MCF 10A (cell line): Measurements from ENCODE around the gene TRIM72. TPM values are rescaled to one million over a fixed set of nuclear protein-coding genes. Genes with fewer than 3 reads are reported as not detected.

Source experiments
- BruUV-seq: library from RNA; stranded (reverse); fragments of 400-500 nt; replicated peaks from 2 replicates; lab custom pipeline; 2021; lab: Mats Ljungman, UMichigan
- CTCF ChIA-PET: fragments of 300-600 bp; sonication (Branson Sonifier 250); formaldehyde crosslinking; extraction: SDS; loops from one replicate; lab custom pipeline; 2021; ENCODE audit warnings: antibody characterized with exemption, inconsistent platforms; lab: Yijun Ruan, JAX
- POLR2A ChIA-PET: fragments of 300-600, 350-650 bp; sonication (Branson Sonifier 250); formaldehyde crosslinking; extraction: SDS; loops from one replicate; lab custom pipeline; 2020; ENCODE audit warnings: antibody characterized with exemption, inconsistent platforms; lab: Yijun Ruan, JAX
- DNase-seq: peaks from one replicate; pipeline ENCODE4 v3.0.0-alpha.2; 2018; ENCODE audit not compliant: unreplicated experiment
- H3K27ac Mint-ChIP-seq: one replicate; pipeline ENCODE4 v1.8.0; 2022; ENCODE audit warnings: mild to moderate bottlenecking, low read depth, mixed read lengths; ENCODE audit not compliant: unreplicated experiment
- H3K27me3 Mint-ChIP-seq: one replicate; pipeline ENCODE4 v1.8.0; 2022; ENCODE audit warnings: mixed read lengths; ENCODE audit not compliant: insufficient read depth, unreplicated experiment
- H3K36me3 Mint-ChIP-seq: one replicate; pipeline ENCODE4 v1.8.0; 2022; ENCODE audit warnings: mild to moderate bottlenecking, moderate library complexity, mixed read lengths; ENCODE audit not compliant: insufficient read depth, unreplicated experiment
- H3K4me1 Mint-ChIP-seq: one replicate; pipeline ENCODE4 v1.8.0; 2022; ENCODE audit warnings: mixed read lengths; ENCODE audit not compliant: insufficient read depth, unreplicated experiment
- H3K4me3 Mint-ChIP-seq: one replicate; pipeline ENCODE4 v1.8.0; 2022; ENCODE audit warnings: mild to moderate bottlenecking, moderate library complexity, mixed read lengths; ENCODE audit not compliant: unreplicated experiment
- H3K9me3 Mint-ChIP-seq: one replicate; pipeline ENCODE4 v1.8.0; 2022; ENCODE audit warnings: mixed read lengths; ENCODE audit not compliant: unreplicated experiment
- intact Hi-C: fragments of 100-400 bp; cut with micrococcal nuclease; formaldehyde crosslinking; loops from 2 replicates; pipeline ENCODE4 v1.14.1; 2022
- total RNA-seq: library from RNA; stranded (reverse); gene quantifications from 2 replicates; pipeline ENCODE4 v1.2.3, GENCODE V29; 2022
- TF ChIP-seq, protein P1 (sequence below): fragments of 200-600 bp; IDR thresholded peaks from one replicate; pipeline ENCODE4 v1.8.0; 2022; ENCODE audit warnings: antibody characterized with exemption, mild to moderate bottlenecking; ENCODE audit not compliant: unreplicated experiment

TRIM72 gene
- total RNA-seq, 1 experiment from 2014 or later: not detected

DNA sequence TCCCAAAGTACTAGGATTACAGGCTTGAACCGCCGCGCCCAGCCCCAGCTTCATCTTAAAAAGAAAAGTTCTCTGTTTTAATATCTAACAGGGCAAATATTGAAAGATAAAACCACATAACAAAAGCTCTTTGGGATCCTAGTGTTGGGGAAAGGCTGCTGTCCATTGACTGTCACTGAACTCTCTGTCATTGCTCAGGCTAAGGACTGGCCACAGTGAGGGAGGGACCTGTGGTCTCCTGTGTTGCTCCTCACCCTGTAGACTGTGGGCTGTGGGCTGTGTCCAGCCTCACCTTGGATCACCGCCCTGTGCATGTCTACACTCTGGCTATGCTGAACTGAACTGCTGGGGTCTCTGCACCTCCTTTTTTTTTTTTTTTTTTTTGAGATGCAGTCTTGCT is 14.3 kb downstream of the TRIM72 start:
- no TSS peak for BruUV-seq
- ChIA-PET CTCF (no interaction called here), POLR2A (interaction anchor here (0.7 kb wide), 1 partner anchor 138 kb away, joined by 3 read pairs; no protein-coding TSS in a partner anchor)
- DNase-seq: no peak
- Mint-ChIP-seq H3K9me3 (no peaks in the 10 kb centered on the region), H3K36me3 (no peaks in the 10 kb centered on the region), H3K4me1 (no peaks in the 10 kb centered on the region), H3K4me3 (no peak overlapping the region), H3K27ac (no peak overlapping the region), H3K27me3 (no peaks in the 10 kb centered on the region)
- intact Hi-C loops: no loop called here
- TF ChIP-seq, protein P1, sequence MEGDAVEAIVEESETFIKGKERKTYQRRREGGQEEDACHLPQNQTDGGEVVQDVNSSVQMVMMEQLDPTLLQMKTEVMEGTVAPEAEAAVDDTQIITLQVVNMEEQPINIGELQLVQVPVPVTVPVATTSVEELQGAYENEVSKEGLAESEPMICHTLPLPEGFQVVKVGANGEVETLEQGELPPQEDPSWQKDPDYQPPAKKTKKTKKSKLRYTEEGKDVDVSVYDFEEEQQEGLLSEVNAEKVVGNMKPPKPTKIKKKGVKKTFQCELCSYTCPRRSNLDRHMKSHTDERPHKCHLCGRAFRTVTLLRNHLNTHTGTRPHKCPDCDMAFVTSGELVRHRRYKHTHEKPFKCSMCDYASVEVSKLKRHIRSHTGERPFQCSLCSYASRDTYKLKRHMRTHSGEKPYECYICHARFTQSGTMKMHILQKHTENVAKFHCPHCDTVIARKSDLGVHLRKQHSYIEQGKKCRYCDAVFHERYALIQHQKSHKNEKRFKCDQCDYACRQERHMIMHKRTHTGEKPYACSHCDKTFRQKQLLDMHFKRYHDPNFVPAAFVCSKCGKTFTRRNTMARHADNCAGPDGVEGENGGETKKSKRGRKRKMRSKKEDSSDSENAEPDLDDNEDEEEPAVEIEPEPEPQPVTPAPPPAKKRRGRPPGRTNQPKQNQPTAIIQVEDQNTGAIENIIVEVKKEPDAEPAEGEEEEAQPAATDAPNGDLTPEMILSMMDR: no peak

- POLR2A ChIA-PET: no interaction called here
- Mint-ChIP-seq H3K36me3 (no peaks in the 10 kb centered on the region), H3K27me3 (no peaks in the 10 kb centered on the region), H3K4me3 (no peak overlapping the region), H3K9me3 (no peaks in the 10 kb centered on the region), H3K4me1 (no peaks in the 10 kb centered on the region), H3K27ac (no peak overlapping the region)
- TF ChIP-seq, protein P1: no peak
- CTCF ChIA-PET: interaction anchor here (0.5 to 0.7 kb wide), 2 partner anchors 40 to 261 kb away, joined by 3 read pairs; no protein-coding TSS in a partner anchor
- intact Hi-C loops: no loop called here
- BruUV-seq: no TSS peak
- DNase-seq: no peak
Measured at GRCh38 chr16:31229501-31229900, 15.6 kb downstream of the TRIM72 start.

DNA sequence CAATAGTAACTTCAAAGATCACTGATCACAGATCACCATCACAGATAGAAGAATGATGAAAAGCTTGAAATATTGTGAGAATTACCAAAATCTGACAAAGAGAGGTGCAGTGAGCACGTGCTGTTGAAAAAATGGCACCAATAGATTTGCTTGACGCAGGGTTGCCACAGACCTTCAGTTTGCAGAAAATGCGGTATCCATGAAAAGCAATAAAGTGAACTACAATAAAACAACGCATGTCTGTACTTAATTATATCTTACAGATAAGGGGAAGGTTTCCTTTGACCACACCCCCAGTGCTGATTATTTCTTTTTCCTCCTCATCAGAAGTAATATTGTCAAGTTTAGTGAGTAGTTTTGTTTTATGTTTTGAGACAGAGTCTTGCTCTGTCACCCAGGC is 24.1 kb downstream of the TRIM72 start:
- Mint-ChIP-seq H3K4me1 (peaks cover 8% of the 10 kb centered on the region), H3K4me3 (no peak overlapping the region), H3K9me3 (no peaks in the 10 kb centered on the region), H3K27ac (no peak overlapping the region), H3K27me3 (no peaks in the 10 kb centered on the region), H3K36me3 (no peaks in the 10 kb centered on the region)
- POLR2A ChIA-PET: no interaction called here
- no peak for DNase-seq
- CTCF ChIA-PET: interaction anchor here (0.6 kb wide), 1 partner anchor 336 kb away, joined by 3 read pairs; no protein-coding TSS in a partner anchor
- TF ChIP-seq, protein P1: no peak
- BruUV-seq: no TSS peak
- intact Hi-C loops: no loop called here

DNA sequence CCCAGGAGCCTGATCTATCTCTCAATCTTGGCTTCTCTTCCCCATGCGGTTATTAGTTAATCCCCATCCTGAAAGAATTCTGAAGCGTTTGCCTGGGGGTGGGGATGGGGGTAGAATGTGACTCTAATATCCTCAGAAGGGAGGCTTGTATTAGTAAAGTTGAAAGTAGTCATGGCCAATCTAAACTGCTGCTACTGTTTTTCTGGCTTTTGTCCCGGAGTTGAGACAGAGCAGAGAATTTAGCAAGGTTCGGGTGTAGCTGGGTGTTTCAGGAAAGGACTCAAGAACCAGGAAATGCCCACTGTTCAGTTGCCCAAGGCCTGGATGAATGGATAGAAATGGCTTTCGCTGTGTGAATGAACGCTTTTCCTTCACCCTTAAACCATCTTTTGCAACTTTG is 28.3 kb downstream of the TRIM72 start:
- CTCF ChIA-PET: interaction anchor here (0.7 to 1.1 kb wide), 2 partner anchors 58 to 66 kb away, joined by 3 to 5 read pairs; no protein-coding TSS in a partner anchor
- peaks cover 8% of the 10 kb centered on the region for H3K4me1 Mint-ChIP-seq
- H3K4me3 Mint-ChIP-seq: no peak overlapping the region
- POLR2A ChIA-PET: interaction anchor here (0.6 to 1.0 kb wide), 4 partner anchors 41 to 211 kb away, joined by 3 to 4 read pairs (median 3); no protein-coding TSS in a partner anchor
- no peaks in the 10 kb centered on the region for H3K27me3 Mint-ChIP-seq
- peak overlapping the region; percentile 81 for H3K27ac Mint-ChIP-seq
- peak; percentile 84 for DNase-seq
- TF ChIP-seq, protein P1: no peak
- intact Hi-C loops: no loop called here
- no peaks in the 10 kb centered on the region for H3K9me3 Mint-ChIP-seq
- no peaks in the 10 kb centered on the region for H3K36me3 Mint-ChIP-seq
- BruUV-seq: no TSS peak
